ENCODE data around the gene DGKZ. TPM values are rescaled to one million over a fixed set of nuclear protein-coding genes. Genes with fewer than 3 reads are reported as not detected.
A peak's percentile ranks its signal among the peaks of the same experiment; 100 is the strongest.

DGKZ gene
- total and polyA plus RNA-seq, 12 donors = 12.4 to 160 (median 44.0) TPM

DNA sequence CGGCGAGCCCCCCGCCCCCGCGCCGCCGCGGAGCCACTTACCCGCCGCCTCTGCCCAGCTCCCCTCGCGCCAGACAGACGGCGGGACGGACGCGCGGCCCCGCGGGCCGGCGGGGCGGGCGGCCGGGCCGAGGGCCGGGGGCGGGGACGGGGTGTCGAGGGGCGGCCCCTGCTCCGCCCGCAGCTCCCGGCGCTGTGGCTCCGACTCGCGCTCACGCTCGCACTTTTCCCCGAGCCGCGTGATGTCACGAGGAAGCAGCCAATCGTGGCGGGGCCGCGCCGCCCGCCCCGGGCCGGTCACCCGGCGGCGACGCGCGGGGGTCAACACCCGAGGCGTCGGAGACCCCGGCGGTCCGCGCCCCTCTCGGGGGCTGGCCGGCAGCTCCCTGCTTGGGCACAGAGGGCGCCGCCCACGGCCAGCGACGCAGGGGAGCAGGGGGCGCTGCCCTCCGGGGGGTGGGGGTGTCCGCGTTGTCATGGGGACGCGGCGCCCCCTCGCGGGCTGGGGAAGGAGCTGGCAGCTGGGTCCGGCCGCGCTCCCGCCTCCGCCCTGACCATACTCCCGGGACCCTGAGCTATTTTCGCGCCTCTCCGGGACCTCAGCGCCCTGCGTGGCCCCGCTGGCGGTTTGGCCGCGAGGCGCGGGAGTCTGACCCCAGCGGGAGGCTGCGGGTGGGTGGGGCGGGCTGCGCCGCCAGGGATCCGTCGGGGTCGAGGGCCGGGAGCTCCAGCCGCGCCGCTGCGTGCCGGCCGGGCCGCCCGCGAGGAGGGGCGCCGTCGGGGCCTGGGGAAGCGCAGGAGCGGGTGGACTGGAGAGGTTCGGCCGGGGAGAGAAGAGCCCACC, 44.5 kb downstream of the DGKZ start, which contains the start of gene CHRM4:
Gene CHRM4, minus strand, starts transcription at position 199 of the 843 bp plus-strand sequence. CDS start 5,219 bp downstream, outside the sequence.
- Histone ChIP-seq H3K4me3 (peak within 1 kb of the TSS in 2 of 4 donors; percentile 22 to 61), H3K9me3 (replicated peaks in 1 of 3) (no peaks in the 10 kb centered on the region), H3K36me3 (replicated peaks in 1 of 2) (peaks cover 0 to 7% of the 10 kb centered on the region in 2 donors), H3K27me3 (peaks cover 19% of the 10 kb centered on the region), H3K4me1 (replicated peaks in 1 of 2) (peaks cover 19 to 40% of the 10 kb centered on the region in 2 donors), H3K27ac (no peak within 1 kb of the TSS)
- peak in 2 of 7 donors; percentile 54 to 77 for DNase-seq
- intact Hi-C loops (cut with DNase I) = loop anchor here in 1 of 2 donors (10.0 kb wide), 1 partner anchor 73 kb away; no protein-coding TSS in a partner anchor
- WGBS, 4 donors = 0 to 1% (median 1%) methylated on average over 14 to 123 of the region's 123 CpGs; no CpG with 5 or more reads in 1 of the 4 donors
- TF ChIP-seq, protein P1, sequence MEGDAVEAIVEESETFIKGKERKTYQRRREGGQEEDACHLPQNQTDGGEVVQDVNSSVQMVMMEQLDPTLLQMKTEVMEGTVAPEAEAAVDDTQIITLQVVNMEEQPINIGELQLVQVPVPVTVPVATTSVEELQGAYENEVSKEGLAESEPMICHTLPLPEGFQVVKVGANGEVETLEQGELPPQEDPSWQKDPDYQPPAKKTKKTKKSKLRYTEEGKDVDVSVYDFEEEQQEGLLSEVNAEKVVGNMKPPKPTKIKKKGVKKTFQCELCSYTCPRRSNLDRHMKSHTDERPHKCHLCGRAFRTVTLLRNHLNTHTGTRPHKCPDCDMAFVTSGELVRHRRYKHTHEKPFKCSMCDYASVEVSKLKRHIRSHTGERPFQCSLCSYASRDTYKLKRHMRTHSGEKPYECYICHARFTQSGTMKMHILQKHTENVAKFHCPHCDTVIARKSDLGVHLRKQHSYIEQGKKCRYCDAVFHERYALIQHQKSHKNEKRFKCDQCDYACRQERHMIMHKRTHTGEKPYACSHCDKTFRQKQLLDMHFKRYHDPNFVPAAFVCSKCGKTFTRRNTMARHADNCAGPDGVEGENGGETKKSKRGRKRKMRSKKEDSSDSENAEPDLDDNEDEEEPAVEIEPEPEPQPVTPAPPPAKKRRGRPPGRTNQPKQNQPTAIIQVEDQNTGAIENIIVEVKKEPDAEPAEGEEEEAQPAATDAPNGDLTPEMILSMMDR (IDR thresholded peaks at IDR 0.05) = peak in 3 of 6 experiments; percentile 23 to 28 (median 26)
- TF ChIP-seq POLR2A (IDR thresholded peaks at IDR 0.05) = no peak

DNA sequence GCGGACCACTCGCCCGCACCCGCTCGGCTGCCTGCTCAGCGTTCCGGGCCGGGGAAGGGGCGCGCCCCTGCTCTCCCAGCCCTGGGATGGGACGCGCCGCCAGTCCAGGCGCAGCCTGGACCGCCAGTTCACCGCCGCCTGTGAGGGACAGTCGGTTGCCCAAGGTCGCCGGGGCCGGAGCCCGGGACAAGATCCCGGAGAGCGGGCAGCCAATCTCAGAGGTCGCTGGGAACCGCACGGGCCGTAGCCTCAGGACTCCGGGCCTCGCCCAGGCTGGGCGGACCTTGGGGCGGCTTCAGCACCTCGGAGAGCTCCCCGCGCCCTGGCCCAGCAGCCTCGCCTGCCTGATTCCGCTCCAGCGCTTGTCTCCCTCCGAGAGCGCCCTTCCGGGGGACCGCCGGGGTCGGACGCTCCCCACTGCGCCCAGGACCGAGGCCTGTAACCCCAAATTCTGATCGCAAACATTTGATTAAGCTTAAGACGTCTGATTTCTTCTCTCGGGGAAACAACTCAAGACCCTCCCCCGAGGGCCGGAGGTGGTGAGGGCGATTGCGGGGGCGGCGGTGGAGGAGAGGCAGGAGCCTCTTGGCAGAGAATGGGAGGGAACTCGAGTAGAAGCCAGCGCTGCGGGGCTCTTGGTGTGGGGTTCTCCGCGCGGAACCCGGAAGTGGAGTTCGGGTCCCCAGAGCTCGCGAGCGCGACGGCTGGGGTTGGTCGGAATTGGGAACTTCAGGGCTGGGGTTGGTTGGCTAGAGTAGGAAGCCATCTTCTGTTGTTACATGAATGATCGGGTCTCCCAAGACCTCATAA, 45.4 kb downstream of the DGKZ start:
- WGBS, 4 donors = 2 to 8% (median 3%) methylated on average over 21 to 71 of the region's 71 CpGs

DNA sequence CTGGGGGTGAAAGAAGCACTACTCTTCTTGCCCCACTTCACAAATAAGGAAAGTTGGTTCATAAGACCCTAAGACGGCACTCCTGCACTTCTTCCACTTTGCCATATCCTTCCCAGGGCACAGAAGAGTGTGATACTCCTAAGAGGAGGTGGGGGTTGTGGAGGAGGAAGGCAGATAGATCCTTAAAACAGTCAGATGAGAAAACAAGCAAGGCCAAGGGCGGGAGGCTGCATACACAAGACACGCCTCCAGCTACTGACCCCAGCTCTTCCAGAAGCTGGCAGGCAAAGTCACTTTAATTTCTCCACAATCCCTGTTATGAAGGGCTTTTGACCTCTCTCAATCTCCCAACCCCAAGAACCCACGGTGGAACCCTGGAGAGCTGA, 46.0 kb downstream of the DGKZ start:
- Histone ChIP-seq H3K4me1 (replicated peaks in 1 of 2) (peaks cover 19 to 40% of the 10 kb centered on the region in 2 donors), H3K4me3 (no peak overlapping the region), H3K36me3 (replicated peaks in 1 of 2) (peaks cover 0 to 21% of the 10 kb centered on the region in 2 donors), H3K27me3 (peaks cover 19% of the 10 kb centered on the region), H3K9me3 (replicated peaks in 1 of 3) (no peaks in the 10 kb centered on the region), H3K27ac (no peak overlapping the region)
- no peak for DNase-seq
- intact Hi-C loops (cut with DNase I) = loop anchor here in 1 of 2 donors (10.0 kb wide), 1 partner anchor 72 kb away; no protein-coding TSS in a partner anchor
- TF ChIP-seq, protein P1 (IDR thresholded peaks at IDR 0.05) = no peak
- TF ChIP-seq POLR2A (IDR thresholded peaks at IDR 0.05) = no peak
- 46 to 69% (median 59%) methylated on average over 4 of the region's 4 CpGs for WGBS, 4 donors

More for the DNA sequence above, 45.4 kb downstream of the DGKZ start:
- Histone ChIP-seq H3K27me3 (peaks cover 19% of the 10 kb centered on the region), H3K4me3 (peak overlapping the region in 2 of 4 donors; percentile 22 to 61), H3K36me3 (replicated peaks in 1 of 2) (peaks cover 0 to 15% of the 10 kb centered on the region in 2 donors), H3K4me1 (replicated peaks in 1 of 2) (peaks cover 19 to 40% of the 10 kb centered on the region in 2 donors), H3K27ac (no peak overlapping the region), H3K9me3 (replicated peaks in 1 of 3) (no peaks in the 10 kb centered on the region)
- intact Hi-C loops (cut with DNase I) = loop anchor here in 1 of 2 donors (10.0 kb wide), 1 partner anchor 72 kb away; no protein-coding TSS in a partner anchor
- TF ChIP-seq, protein P1 (IDR thresholded peaks at IDR 0.05) = peak in 1 of 6 experiments; percentile 1
- TF ChIP-seq POLR2A (IDR thresholded peaks at IDR 0.05) = no peak
- DNase-seq = peak; percentile 91 to 94 (median 92)
